HL-60 (cell line): ENCODE measurements around the gene CTIF.

ENCODE experiments used
- POLR2AphosphoS5 ChIP-seq: IDR thresholded peaks from 2 replicates; pipeline ENCODE4 v1.6.1; 2012; ENCODE audit warnings: low read depth
- TF ChIP-seq, protein P1 (sequence below): IDR thresholded peaks from one replicate; pipeline ENCODE4 v1.5.1; 2011; ENCODE audit warnings: low read length, control low read depth, inconsistent platforms; ENCODE audit not compliant: insufficient read depth
- TF ChIP-seq, protein P2 (sequence below): IDR thresholded peaks from 2 replicates; pipeline ENCODE4 v1.6.1; 2012; ENCODE audit warnings: low read depth; ENCODE audit not compliant: insufficient replicate concordance

DNA sequence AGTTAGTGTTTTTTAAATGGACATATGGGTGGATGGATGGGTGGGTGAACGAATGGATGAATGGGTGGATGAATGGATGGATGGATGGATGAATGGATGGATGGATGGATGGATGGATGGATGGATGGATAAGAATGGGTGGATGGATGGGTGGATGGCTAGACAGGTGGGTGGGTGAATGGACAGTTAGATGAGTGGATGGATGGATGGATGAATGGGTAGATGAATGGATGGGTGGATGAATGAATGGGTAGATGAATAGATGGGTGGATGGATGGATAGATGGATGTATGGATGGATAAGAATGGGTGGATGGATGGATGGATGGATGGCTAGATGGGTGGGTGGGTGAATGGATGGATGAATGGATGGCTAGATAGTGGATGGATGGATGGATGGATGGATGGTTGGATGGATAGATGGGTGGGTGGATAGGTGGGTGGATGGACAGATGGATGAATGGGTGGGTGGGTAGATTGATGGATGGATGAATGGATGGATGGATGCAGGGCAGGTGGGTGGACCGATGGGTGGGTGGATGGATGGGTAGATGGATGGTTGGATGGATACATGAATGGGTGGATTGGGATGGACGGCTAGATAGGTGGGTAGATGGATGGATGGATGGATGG is 64.0 kb downstream of the CTIF start:
- TF ChIP-seq, protein P1, sequence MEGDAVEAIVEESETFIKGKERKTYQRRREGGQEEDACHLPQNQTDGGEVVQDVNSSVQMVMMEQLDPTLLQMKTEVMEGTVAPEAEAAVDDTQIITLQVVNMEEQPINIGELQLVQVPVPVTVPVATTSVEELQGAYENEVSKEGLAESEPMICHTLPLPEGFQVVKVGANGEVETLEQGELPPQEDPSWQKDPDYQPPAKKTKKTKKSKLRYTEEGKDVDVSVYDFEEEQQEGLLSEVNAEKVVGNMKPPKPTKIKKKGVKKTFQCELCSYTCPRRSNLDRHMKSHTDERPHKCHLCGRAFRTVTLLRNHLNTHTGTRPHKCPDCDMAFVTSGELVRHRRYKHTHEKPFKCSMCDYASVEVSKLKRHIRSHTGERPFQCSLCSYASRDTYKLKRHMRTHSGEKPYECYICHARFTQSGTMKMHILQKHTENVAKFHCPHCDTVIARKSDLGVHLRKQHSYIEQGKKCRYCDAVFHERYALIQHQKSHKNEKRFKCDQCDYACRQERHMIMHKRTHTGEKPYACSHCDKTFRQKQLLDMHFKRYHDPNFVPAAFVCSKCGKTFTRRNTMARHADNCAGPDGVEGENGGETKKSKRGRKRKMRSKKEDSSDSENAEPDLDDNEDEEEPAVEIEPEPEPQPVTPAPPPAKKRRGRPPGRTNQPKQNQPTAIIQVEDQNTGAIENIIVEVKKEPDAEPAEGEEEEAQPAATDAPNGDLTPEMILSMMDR, result no peak
- TF ChIP-seq POLR2AphosphoS5, result no peak
- TF ChIP-seq, protein P2, sequence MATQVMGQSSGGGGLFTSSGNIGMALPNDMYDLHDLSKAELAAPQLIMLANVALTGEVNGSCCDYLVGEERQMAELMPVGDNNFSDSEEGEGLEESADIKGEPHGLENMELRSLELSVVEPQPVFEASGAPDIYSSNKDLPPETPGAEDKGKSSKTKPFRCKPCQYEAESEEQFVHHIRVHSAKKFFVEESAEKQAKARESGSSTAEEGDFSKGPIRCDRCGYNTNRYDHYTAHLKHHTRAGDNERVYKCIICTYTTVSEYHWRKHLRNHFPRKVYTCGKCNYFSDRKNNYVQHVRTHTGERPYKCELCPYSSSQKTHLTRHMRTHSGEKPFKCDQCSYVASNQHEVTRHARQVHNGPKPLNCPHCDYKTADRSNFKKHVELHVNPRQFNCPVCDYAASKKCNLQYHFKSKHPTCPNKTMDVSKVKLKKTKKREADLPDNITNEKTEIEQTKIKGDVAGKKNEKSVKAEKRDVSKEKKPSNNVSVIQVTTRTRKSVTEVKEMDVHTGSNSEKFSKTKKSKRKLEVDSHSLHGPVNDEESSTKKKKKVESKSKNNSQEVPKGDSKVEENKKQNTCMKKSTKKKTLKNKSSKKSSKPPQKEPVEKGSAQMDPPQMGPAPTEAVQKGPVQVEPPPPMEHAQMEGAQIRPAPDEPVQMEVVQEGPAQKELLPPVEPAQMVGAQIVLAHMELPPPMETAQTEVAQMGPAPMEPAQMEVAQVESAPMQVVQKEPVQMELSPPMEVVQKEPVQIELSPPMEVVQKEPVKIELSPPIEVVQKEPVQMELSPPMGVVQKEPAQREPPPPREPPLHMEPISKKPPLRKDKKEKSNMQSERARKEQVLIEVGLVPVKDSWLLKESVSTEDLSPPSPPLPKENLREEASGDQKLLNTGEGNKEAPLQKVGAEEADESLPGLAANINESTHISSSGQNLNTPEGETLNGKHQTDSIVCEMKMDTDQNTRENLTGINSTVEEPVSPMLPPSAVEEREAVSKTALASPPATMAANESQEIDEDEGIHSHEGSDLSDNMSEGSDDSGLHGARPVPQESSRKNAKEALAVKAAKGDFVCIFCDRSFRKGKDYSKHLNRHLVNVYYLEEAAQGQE, result no peak
